ENCODE results near the gene ATP12A. TPM values are rescaled to one million over a fixed set of nuclear protein-coding genes. Genes with fewer than 3 reads are reported as not detected.
A peak's percentile ranks its signal among the peaks of the same experiment; 100 is the strongest.

The ATP12A gene
- total RNA-seq, 1 experiment from 2014 or later = 0.40 TPM

DNA sequence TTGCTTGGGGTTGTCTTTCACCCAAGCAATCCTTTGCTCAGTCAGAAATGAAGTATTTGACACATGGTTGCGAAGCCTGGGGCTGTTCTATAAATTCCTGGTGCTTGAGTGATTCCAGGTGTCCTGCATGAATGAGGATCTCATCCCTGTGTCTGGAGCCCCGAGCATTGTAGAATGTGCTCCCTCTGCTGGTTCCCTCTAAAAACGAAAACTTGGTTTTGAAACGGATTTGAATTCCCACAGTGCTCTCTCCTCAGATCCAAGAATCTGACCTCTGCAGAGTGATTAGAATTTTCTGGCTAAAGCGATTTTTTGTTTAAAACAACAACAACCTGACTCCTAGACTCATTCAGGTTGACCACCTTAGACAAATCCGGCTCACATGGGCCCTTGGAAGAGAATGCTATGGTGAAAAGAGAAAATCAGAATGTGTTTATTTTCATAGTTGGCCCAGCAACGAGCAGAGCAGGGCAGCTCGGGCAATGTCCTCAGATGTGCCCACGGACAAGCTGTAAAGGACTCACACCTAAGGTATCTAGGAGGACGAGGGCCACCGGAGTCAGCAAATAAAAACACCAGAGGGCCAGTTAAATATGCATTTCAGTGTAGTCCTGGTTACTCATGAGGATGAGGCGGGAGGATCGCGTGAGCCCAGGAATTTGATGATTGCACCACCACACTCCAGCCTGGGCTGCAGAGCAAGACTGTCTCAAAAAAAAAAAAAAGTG lies 8.7 kb upstream of the ATP12A start:
- H3K36me3 Mint-ChIP-seq (ENCODE audit: insufficient read depth, unreplicated experiment) = no peaks in the 10 kb centered on the region
- no peaks in the 10 kb centered on the region for H3K27me3 Mint-ChIP-seq (ENCODE audit: unreplicated experiment)
- no peak overlapping the region for H3K4me3 Mint-ChIP-seq (ENCODE audit: low read depth, unreplicated experiment)
- no peaks in the 10 kb centered on the region for H3K9me3 Mint-ChIP-seq (ENCODE audit: low read depth, unreplicated experiment)
- H3K4me1 Mint-ChIP-seq (ENCODE audit: low read depth, unreplicated experiment) = peaks cover 20% of the 10 kb centered on the region
- DNase-seq = peak; percentile 47
- BruUV-seq (replicated peaks) = no TSS peak
- TF ChIP-seq, protein P1, sequence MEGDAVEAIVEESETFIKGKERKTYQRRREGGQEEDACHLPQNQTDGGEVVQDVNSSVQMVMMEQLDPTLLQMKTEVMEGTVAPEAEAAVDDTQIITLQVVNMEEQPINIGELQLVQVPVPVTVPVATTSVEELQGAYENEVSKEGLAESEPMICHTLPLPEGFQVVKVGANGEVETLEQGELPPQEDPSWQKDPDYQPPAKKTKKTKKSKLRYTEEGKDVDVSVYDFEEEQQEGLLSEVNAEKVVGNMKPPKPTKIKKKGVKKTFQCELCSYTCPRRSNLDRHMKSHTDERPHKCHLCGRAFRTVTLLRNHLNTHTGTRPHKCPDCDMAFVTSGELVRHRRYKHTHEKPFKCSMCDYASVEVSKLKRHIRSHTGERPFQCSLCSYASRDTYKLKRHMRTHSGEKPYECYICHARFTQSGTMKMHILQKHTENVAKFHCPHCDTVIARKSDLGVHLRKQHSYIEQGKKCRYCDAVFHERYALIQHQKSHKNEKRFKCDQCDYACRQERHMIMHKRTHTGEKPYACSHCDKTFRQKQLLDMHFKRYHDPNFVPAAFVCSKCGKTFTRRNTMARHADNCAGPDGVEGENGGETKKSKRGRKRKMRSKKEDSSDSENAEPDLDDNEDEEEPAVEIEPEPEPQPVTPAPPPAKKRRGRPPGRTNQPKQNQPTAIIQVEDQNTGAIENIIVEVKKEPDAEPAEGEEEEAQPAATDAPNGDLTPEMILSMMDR (IDR thresholded peaks at IDR 0.05; ENCODE audit: unreplicated experiment) = no peak
- H3K27ac Mint-ChIP-seq (ENCODE audit: unreplicated experiment) = no peak overlapping the region
- intact Hi-C loops (cut with micrococcal nuclease; ENCODE audit: unreplicated experiment) = loop anchor here (1.0 kb wide), 1 partner anchor 66 kb away; no protein-coding TSS in a partner anchor
- CTCF ChIA-PET = interaction anchor here (0.7 to 1.3 kb wide), 2 partner anchors 66 to 692 kb away, joined by 4 to 7 read pairs; no protein-coding TSS in a partner anchor

DNA sequence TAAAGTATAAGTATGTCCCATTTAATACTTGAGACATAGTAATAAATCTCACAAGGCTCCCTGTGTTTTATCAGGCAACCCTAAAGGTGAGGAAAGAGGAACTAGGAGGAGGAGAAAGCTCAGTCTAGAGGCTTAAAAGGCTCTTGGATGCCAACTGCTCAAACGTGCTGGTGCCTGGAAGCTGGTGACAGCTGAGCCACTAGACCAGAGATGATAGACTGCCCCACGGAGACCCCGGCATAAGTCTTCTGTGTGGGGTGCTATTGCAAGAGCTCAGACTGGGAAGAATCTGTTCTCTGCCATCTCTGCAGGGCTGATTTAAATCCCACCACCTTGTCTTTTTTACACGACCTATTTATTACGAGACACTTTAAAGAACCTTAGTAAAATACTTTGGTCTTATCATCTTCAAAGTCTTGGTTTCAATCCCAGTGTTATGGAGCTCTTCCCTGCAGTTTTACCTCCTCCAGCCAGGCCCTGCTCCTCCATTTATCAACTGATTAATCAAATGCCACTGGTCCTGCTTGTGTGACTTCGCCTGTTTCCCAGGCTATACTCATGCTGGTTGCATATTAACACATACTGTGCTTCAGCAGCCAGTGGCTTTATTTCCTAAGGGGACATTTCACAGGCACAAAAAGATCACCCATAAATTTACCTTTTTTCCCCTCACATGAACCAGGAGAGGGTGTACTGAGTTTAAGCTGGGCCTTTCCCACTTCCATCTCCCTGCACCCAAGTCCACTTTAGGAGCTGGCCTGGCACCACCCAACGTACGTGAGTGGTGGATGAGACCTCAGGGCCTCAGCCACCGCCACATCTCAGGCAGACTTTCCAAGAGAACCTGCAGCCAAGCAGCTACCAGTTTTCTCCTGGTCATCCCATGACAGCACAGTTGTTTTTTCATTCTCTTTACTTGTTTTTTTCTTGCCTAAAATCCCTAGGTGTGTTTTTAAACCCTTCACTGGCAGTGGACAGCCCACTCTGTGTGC lies 7.8 kb upstream of the ATP12A start:
- H3K4me1 Mint-ChIP-seq (ENCODE audit: low read depth, unreplicated experiment) = peaks cover 20% of the 10 kb centered on the region
- H3K36me3 Mint-ChIP-seq (ENCODE audit: insufficient read depth, unreplicated experiment) = no peaks in the 10 kb centered on the region
- BruUV-seq (replicated peaks) = no TSS peak
- H3K4me3 Mint-ChIP-seq (ENCODE audit: low read depth, unreplicated experiment) = no peak overlapping the region
- no peak for DNase-seq
- H3K9me3 Mint-ChIP-seq (ENCODE audit: low read depth, unreplicated experiment) = no peaks in the 10 kb centered on the region
- TF ChIP-seq, protein P1 (IDR thresholded peaks at IDR 0.05; ENCODE audit: unreplicated experiment) = no peak
- no peaks in the 10 kb centered on the region for H3K27me3 Mint-ChIP-seq (ENCODE audit: unreplicated experiment)
- H3K27ac Mint-ChIP-seq (ENCODE audit: unreplicated experiment) = no peak overlapping the region
- CTCF ChIA-PET = interaction anchor here (0.7 to 1.3 kb wide), 2 partner anchors 67 to 693 kb away, joined by 4 to 7 read pairs; no protein-coding TSS in a partner anchor
- intact Hi-C loops (cut with micrococcal nuclease; ENCODE audit: unreplicated experiment) = no loop called here

DNA sequence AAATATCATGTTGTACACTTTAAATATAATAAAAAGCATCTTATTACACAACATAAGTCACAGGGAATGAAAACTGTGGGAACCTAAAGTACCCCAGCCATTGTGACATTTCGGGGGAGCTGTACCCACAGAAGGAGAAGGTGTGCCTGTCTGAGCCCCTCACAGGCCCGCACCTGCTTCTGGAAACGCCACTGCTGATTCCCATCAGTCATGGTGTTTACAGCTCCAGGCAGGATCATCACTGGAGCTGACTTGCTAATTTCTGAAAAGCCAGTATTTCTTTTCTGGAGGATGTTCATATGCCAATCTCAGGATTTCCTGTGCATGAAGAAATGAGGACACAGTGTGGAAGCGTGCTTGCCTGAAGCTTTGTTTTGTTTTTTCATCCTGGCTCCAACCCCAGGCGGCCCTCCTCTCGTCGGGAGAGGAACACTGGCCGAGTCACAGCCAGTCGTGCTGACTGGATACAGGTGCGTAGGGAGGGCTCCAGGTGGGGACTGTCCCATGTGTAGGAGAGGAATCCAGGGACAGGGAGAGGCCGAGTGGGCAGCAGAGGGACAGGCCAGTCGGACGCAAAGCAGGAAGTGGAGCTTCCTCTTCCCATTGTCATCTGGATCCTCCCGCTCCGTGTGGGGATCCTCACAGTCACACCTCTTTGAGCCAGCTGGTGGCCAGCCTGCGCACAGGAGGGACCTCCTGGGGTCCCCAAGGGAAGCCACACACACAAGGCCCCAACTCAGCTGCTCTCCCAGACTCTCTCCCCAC lies 4.2 kb upstream of the ATP12A start:
- DNase-seq = no peak
- CTCF ChIA-PET = no interaction called here
- no peaks in the 10 kb centered on the region for H3K9me3 Mint-ChIP-seq (ENCODE audit: low read depth, unreplicated experiment)
- H3K27ac Mint-ChIP-seq (ENCODE audit: unreplicated experiment) = no peak overlapping the region
- peaks cover 18% of the 10 kb centered on the region for H3K27me3 Mint-ChIP-seq (ENCODE audit: unreplicated experiment)
- H3K36me3 Mint-ChIP-seq (ENCODE audit: insufficient read depth, unreplicated experiment) = peaks cover 10% of the 10 kb centered on the region
- BruUV-seq (replicated peaks) = no TSS peak
- H3K4me1 Mint-ChIP-seq (ENCODE audit: low read depth, unreplicated experiment) = peaks cover 21% of the 10 kb centered on the region
- intact Hi-C loops (cut with micrococcal nuclease; ENCODE audit: unreplicated experiment) = no loop called here
- TF ChIP-seq, protein P1 (IDR thresholded peaks at IDR 0.05; ENCODE audit: unreplicated experiment) = no peak
- no peak overlapping the region for H3K4me3 Mint-ChIP-seq (ENCODE audit: low read depth, unreplicated experiment)

DNA sequence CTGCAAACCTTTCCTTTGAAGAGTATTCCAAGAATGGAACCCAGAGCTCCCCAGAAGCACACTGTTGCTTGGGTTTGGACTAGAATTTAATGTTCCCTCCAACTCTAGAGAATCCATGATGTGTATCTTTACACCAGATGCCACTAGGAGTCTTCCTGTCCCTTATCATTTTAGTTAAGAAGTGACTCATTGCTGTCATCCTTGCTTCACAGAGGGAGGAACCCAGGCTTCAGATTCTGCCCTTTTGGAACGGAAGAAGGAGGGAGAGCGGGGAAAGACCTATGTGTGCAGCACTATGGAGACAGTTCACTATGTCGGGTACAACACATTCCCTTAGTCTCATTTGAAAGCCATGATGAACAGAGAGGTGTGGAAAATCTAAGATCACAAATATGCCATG lies 2.1 kb upstream of the ATP12A start:
- TF ChIP-seq, protein P1 (IDR thresholded peaks at IDR 0.05; ENCODE audit: unreplicated experiment) = no peak
- Mint-ChIP-seq H3K27me3 (ENCODE audit: unreplicated experiment) (peaks cover 18% of the 10 kb centered on the region), H3K27ac (ENCODE audit: unreplicated experiment) (no peak overlapping the region), H3K4me1 (ENCODE audit: low read depth, unreplicated experiment) (peaks cover 27% of the 10 kb centered on the region), H3K36me3 (ENCODE audit: insufficient read depth, unreplicated experiment) (peaks cover 10% of the 10 kb centered on the region), H3K4me3 (ENCODE audit: low read depth, unreplicated experiment) (no peak overlapping the region), H3K9me3 (ENCODE audit: low read depth, unreplicated experiment) (no peaks in the 10 kb centered on the region)
- no peak for DNase-seq
- CTCF ChIA-PET = no interaction called here
- intact Hi-C loops (cut with micrococcal nuclease; ENCODE audit: unreplicated experiment) = no loop called here
- BruUV-seq (replicated peaks) = no TSS peak
